Measurements from ENCODE around the gene ERG28.

DNA sequence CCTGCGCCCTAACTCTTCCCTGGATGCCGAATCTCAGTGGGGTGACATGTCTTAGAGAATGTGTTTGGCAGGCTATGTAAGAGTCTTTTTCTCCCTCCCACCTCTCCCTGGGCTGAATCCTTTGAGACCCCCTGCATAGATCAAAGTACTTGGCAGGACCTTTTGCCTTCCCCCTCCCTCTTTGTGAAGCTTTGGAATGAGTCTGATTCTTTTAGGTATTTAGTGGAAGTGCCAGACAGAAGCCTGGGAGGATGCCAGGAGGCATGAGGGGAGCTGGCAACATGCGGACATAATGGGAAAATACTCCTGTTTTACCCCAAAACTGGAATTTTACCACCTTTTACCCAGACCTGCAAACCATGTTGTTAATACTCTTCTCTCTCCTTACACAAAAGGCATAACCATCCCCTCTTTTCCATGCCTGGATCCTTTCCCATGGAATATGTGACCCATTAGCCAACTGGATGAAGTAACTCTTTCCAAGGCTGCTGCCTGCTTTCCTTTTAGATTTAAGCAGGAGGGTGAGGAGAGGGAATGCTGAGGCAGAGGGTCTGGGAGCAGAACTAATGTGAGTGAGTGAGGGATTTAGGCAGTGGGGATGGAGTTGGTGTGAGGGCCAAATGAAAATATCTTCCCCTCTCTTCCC is 42.1 kb upstream of the ERG28 start:
- TF ChIP-seq, protein P1, sequence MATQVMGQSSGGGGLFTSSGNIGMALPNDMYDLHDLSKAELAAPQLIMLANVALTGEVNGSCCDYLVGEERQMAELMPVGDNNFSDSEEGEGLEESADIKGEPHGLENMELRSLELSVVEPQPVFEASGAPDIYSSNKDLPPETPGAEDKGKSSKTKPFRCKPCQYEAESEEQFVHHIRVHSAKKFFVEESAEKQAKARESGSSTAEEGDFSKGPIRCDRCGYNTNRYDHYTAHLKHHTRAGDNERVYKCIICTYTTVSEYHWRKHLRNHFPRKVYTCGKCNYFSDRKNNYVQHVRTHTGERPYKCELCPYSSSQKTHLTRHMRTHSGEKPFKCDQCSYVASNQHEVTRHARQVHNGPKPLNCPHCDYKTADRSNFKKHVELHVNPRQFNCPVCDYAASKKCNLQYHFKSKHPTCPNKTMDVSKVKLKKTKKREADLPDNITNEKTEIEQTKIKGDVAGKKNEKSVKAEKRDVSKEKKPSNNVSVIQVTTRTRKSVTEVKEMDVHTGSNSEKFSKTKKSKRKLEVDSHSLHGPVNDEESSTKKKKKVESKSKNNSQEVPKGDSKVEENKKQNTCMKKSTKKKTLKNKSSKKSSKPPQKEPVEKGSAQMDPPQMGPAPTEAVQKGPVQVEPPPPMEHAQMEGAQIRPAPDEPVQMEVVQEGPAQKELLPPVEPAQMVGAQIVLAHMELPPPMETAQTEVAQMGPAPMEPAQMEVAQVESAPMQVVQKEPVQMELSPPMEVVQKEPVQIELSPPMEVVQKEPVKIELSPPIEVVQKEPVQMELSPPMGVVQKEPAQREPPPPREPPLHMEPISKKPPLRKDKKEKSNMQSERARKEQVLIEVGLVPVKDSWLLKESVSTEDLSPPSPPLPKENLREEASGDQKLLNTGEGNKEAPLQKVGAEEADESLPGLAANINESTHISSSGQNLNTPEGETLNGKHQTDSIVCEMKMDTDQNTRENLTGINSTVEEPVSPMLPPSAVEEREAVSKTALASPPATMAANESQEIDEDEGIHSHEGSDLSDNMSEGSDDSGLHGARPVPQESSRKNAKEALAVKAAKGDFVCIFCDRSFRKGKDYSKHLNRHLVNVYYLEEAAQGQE (tag by site-specific recombination; IDR thresholded peaks at IDR 0.05): no peak
- TF ChIP-seq ZNF558 (tag by site-specific recombination; IDR thresholded peaks at IDR 0.05): no peak
- TF ChIP-seq, protein P2, sequence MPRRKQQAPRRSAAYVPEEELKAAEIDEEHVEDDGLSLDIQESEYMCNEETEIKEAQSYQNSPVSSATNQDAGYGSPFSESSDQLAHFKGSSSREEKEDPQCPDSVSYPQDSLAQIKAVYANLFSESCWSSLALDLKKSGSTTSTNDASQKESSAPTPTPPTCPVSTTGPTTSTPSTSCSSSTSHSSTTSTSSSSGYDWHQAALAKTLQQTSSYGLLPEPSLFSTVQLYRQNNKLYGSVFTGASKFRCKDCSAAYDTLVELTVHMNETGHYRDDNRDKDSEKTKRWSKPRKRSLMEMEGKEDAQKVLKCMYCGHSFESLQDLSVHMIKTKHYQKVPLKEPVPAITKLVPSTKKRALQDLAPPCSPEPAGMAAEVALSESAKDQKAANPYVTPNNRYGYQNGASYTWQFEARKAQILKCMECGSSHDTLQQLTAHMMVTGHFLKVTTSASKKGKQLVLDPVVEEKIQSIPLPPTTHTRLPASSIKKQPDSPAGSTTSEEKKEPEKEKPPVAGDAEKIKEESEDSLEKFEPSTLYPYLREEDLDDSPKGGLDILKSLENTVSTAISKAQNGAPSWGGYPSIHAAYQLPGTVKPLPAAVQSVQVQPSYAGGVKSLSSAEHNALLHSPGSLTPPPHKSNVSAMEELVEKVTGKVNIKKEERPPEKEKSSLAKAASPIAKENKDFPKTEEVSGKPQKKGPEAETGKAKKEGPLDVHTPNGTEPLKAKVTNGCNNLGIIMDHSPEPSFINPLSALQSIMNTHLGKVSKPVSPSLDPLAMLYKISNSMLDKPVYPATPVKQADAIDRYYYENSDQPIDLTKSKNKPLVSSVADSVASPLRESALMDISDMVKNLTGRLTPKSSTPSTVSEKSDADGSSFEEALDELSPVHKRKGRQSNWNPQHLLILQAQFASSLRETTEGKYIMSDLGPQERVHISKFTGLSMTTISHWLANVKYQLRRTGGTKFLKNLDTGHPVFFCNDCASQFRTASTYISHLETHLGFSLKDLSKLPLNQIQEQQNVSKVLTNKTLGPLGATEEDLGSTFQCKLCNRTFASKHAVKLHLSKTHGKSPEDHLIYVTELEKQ (tag by site-specific recombination; IDR thresholded peaks at IDR 0.05; ENCODE audit: borderline replicate concordance): no peak
- TF ChIP-seq ZNF610 (tag by site-specific recombination; IDR thresholded peaks at IDR 0.05; ENCODE audit: borderline replicate concordance): no peak
- TF ChIP-seq, protein P3, sequence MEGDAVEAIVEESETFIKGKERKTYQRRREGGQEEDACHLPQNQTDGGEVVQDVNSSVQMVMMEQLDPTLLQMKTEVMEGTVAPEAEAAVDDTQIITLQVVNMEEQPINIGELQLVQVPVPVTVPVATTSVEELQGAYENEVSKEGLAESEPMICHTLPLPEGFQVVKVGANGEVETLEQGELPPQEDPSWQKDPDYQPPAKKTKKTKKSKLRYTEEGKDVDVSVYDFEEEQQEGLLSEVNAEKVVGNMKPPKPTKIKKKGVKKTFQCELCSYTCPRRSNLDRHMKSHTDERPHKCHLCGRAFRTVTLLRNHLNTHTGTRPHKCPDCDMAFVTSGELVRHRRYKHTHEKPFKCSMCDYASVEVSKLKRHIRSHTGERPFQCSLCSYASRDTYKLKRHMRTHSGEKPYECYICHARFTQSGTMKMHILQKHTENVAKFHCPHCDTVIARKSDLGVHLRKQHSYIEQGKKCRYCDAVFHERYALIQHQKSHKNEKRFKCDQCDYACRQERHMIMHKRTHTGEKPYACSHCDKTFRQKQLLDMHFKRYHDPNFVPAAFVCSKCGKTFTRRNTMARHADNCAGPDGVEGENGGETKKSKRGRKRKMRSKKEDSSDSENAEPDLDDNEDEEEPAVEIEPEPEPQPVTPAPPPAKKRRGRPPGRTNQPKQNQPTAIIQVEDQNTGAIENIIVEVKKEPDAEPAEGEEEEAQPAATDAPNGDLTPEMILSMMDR (tag by site-specific recombination; IDR thresholded peaks at IDR 0.05): no peak

Measured in HEK293 (cell line).